Neuron (in vitro differentiated cells): Measurements from ENCODE around the gene LAMTOR1.
"Not testable (repeated sequence)": the region's sequence is repeated elsewhere in the genome, so short reads cannot be mapped to it uniquely, and the experiment has no call there.

Source experiments
- H2AFZ ChIP-seq: one replicate; pipeline ENCODE4 v1.6.1; 2013; ENCODE audit warnings: low read depth, mild to moderate bottlenecking, inconsistent platforms, low read length, moderate library complexity
- H3K27me3 ChIP-seq: one replicate; pipeline ENCODE4 v1.6.1; 2013; ENCODE audit warnings: low read length; ENCODE audit not compliant: insufficient read depth
- H3K36me3 ChIP-seq: one replicate; pipeline ENCODE4 v1.6.1; 2013; ENCODE audit warnings: low read length; ENCODE audit not compliant: insufficient read depth
- H3K4me1 ChIP-seq: one replicate; pipeline ENCODE4 v1.6.1; 2013; ENCODE audit warnings: low read length; ENCODE audit not compliant: insufficient read depth
- H3K4me3 ChIP-seq: 2 replicates; pipeline ENCODE4 v1.5.1; 2013; ENCODE audit warnings: mild to moderate bottlenecking, low read length, moderate library complexity
- H3K9me3 ChIP-seq: one replicate; pipeline ENCODE4 v1.6.1; 2013; ENCODE audit warnings: low read length

LAMTOR1 gene

DNA sequence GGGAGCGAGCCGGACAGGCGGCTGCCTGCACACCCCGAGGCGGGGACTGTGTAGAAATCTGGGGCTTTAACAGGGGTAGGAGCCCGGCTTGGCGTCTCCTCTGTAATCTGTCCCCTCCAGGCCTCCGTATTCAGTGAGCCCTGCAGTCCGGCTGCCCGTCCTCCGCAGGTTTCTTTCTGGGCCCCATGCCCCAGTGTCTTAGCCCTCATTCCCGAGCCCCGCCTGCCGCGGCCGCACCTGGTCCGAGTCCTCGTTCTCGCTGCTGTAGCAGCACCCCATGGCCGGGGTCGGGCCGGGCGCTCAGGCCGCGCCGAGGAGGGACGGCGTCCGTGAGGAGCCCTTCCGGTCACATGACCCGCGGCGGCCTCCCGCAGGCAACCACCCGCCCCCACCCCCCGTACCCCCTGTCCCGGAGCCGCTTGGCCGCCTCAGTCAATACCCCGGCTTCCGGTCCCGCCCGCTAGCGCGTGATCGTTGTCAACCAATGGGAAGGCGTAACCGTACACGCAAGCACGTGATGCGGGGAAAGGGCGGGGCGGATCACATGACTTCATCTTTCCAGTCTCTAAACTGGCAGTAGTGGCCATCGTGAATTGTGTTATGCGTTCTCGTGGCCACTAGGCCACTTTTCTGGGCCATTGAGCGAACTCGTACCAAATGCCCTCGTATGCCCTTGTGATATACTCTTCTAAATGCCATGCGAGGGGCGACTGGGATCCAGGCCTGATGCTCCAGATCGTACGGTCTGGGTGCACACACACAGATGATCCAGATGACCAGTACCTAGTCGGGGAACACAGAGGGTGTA is at the start of gene LAMTOR1:
LAMTOR1 (minus strand) TSS at position 352 of the 808 bp plus-strand sequence; CDS start at position 279, 73 bp downstream.
- peak within 1 kb of the TSS; percentile 89 for H3K4me3 ChIP-seq
- peaks cover 25% of the 10 kb centered on the region for H3K36me3 ChIP-seq
- H2AFZ ChIP-seq, result no peak within 1 kb of the TSS
- no peaks in the 10 kb centered on the region for H3K27me3 ChIP-seq
- H3K9me3 ChIP-seq, result no peaks in the 10 kb centered on the region
- peaks cover 19% of the 10 kb centered on the region for H3K4me1 ChIP-seq

DNA sequence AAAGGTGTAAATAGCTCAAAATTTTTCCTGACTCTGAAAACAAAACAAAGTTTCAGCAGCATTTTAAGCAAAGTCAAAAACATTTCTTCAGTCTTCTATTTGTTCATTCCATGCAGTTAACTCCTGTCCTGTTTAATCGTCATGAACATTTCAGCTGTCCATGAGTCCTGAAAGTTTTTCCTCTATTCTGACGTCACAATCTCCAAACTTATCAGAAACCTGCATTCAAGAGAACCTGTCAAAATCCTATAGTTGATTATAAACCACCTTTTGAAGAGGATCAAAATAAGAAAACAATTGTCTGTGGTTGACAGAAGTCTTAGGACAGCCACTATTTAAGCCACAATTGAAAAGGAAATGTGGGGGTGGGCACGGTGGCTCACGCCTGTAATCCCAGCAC is 47.8 kb upstream of the LAMTOR1 start:
- no peaks in the 10 kb centered on the region for H3K4me1 ChIP-seq

DNA sequence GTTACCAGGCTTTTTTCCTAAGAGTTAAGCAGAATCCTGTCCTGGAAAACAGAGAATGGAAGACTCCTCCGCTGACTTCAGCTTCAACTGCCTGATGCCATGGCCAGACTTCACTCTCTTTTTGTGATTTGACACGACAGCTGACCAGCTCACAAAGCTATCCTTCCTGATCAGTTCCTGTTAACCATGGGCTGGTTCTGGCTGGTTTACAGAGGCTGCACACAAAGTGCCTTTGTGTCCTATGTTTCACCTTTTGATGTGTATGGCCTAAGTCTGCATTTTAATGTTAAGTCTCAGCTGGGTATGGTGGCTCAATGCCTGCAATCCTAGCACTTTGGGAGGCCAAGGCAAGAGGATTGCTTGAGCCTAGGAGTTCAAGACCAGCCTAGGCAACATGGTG is 43.5 kb upstream of the LAMTOR1 start:
- H3K27me3 ChIP-seq, result no peaks in the 10 kb centered on the region
- no peaks in the 10 kb centered on the region for H3K9me3 ChIP-seq
- H3K4me1 ChIP-seq, result no peaks in the 10 kb centered on the region
- H3K4me3 ChIP-seq, result no peak overlapping the region
- H2AFZ ChIP-seq, result no peak overlapping the region
- no peaks in the 10 kb centered on the region for H3K36me3 ChIP-seq

More for the DNA sequence above, 47.8 kb upstream of the LAMTOR1 start:
- H3K36me3 ChIP-seq, result no peaks in the 10 kb centered on the region
- H3K9me3 ChIP-seq, result no peaks in the 10 kb centered on the region
- H2AFZ ChIP-seq, result no peak overlapping the region
- no peak overlapping the region for H3K4me3 ChIP-seq
- H3K27me3 ChIP-seq, result peaks cover 2% of the 10 kb centered on the region

DNA sequence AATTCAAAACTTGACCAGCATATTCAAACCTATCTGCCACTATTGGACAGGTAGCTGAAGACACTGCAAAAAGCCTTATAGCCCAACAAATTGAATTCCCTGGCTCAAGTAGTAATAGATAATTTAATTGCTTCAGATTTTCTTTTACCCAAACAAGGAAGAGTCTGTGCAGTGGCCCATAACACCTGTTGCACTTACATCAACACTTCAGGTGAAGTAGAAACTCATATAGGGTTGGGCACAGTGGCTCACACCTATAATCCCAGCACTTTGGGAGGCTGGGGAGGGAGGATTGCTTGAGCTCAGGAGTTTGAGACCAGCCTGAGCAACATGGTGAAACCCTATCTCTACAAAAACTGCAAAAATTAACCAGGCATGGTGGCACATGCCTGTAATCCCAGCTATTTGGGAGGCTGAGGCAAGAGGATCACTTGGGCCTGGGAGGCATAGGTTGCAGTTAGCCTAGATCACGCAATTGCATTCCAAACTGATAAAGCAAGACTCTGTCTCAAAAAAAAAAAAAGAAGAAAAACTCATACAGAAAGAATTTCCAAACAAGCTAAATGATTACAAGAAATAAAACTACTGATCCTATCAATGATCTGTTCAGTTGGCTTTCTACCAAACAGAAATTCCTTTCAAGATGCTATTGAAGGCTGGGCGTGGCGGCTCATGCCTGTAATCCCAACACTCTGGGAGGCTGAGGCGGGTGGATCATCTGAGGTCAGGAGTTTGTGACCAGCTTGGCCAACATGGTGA is 41.9 kb upstream of the LAMTOR1 start:
- Histone ChIP-seq H3K9me3 (no peaks in the 10 kb centered on the region), H3K4me1 (no peaks in the 10 kb centered on the region), H3K4me3 (no peak overlapping the region), H3K36me3 (no peaks in the 10 kb centered on the region), H2AFZ (no peak overlapping the region), H3K27me3 (no peaks in the 10 kb centered on the region)

DNA sequence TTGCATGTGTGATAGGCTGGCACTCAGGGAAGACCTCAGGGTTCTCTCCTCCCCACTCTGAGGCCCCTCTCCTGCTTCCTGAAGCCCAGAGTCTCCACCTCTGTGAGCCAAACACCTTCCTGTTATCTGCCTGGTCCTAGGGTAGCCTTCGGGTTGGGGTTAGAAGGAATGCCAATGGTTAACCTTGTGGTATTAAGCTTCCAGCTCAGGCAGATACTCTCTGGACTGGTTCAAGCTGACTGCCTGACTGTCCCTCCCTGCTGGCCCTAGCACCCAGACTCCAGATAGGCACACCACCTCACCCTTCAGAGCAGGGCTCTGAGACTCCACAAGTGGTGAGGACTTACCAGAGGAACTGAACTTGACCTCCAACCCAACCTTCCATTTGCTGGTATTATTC is 39.4 kb upstream of the LAMTOR1 start:
- not testable (repeated sequence) for H3K9me3 ChIP-seq, H3K27me3 ChIP-seq, H3K36me3 ChIP-seq, H2AFZ ChIP-seq, H3K4me3 ChIP-seq, H3K4me1 ChIP-seq

DNA sequence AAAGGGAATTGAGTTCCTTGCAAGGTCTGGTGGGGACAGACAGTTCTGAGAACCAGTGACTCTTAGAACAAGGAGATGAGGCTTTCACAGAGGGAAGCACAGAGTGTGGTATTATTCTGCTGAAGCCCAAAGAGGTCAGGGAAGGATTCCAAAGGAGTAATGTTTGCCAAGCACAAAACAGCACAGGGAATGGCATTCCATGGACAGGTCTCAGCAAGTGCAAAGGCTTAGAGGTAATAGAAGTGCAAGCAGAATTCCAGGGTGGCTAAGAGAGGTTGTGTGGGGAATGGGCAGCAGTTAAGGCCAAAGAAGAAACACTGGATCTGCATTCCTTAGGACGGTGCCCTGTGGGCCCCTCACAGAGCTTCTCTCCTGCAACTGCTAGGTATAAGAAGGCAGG is 39.0 kb upstream of the LAMTOR1 start:
- not testable (repeated sequence) for H3K9me3 ChIP-seq, H3K27me3 ChIP-seq, H3K4me1 ChIP-seq, H2AFZ ChIP-seq, H3K4me3 ChIP-seq, H3K36me3 ChIP-seq

DNA sequence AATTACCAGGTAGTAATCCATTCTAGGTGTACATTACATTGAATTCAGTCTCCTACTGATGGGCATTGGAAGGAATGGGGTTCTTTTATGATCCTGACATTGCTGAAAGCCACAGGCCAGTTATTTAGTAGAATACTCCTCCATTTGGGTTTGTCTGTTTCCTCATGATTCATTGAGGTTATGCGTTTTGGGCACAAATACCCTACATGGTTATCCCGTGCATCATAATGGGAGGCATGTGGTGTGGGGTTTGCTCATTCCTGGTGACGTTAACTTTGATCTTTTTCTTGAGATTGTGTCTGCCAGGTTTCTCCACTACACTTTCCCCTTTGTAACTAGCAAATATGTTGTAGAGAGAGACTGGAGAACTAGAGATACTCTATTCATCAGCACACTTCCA is 38.0 kb upstream of the LAMTOR1 start:
- Histone ChIP-seq H3K36me3 (no peaks in the 10 kb centered on the region), H2AFZ (no peak overlapping the region), H3K27me3 (no peaks in the 10 kb centered on the region), H3K4me1 (no peaks in the 10 kb centered on the region), H3K4me3 (no peak overlapping the region), H3K9me3 (no peaks in the 10 kb centered on the region)

DNA sequence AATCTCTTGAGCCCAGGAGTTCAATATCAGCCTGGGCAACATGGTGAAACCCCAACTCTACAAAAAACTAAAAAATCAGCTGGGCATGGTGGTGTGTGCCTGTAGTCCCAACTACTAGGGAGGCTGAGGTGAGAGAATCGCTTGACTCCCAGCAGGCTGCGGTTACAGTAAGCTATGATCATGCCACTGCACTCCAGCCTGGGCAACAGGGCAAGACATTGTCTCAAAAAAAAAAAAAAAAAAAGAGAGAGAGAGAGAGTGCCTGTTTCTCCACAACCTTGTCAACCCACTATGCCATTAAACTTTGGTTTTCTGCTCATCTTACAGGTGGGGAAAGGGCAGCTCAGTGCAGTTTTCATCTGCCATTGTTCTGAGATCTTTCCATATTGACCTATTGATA is 37.6 kb upstream of the LAMTOR1 start:
- Histone ChIP-seq H2AFZ (no peak overlapping the region), H3K9me3 (no peaks in the 10 kb centered on the region), H3K36me3 (no peaks in the 10 kb centered on the region), H3K4me3 (no peak overlapping the region), H3K27me3 (no peaks in the 10 kb centered on the region), H3K4me1 (no peaks in the 10 kb centered on the region)

DNA sequence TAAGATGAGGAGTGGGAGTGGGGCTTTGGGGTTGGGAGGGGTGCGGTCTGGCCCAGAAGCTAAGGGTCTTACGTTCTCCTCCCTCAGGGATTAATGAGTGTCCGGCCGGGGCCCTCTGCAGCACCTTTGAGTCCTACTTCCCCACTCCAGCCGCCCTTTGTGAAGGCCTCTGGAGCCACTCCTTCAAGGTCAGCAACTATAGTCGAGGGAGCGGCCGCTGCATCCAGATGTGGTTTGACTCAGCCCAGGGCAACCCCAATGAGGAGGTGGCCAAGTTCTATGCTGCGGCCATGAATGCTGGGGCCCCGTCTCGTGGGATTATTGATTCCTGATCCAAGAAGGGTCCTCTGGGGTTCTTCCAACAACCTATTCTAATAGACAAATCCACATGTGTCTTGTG is 36.4 kb upstream of the LAMTOR1 start:
- H3K4me1 ChIP-seq, result no peaks in the 10 kb centered on the region
- no peaks in the 10 kb centered on the region for H3K9me3 ChIP-seq
- H3K27me3 ChIP-seq, result no peaks in the 10 kb centered on the region
- H3K4me3 ChIP-seq, result no peak overlapping the region
- H3K36me3 ChIP-seq, result no peaks in the 10 kb centered on the region
- no peak overlapping the region for H2AFZ ChIP-seq

DNA sequence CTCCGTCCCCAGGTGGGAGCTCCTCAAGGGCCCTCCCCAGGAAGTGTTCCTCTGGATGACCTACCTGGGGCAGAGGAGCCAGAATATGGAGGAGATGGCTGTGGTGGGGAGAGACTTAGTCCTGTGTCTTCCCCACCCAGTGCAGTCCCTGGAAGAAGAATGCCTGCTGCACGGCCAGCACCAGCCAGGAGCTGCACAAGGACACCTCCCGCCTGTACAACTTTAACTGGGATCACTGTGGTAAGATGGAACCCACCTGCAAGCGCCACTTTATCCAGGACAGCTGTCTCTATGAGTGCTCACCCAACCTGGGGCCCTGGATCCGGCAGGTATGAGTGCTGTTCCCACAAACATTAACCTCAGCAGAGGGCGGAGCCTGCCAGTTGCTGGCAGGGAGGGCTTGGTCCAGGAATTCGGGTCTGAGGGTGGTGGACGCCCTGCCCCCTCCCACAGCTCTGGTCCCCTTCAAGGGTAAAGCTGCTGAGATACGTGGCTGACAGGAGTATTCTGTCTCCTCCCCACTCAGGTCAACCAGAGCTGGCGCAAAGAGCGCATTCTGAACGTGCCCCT is 35.8 kb upstream of the LAMTOR1 start:
- no peaks in the 10 kb centered on the region for H3K9me3 ChIP-seq
- H3K4me3 ChIP-seq, result no peak overlapping the region
- no peaks in the 10 kb centered on the region for H3K36me3 ChIP-seq
- H3K27me3 ChIP-seq, result no peaks in the 10 kb centered on the region
- no peak overlapping the region for H2AFZ ChIP-seq
- no peaks in the 10 kb centered on the region for H3K4me1 ChIP-seq

DNA sequence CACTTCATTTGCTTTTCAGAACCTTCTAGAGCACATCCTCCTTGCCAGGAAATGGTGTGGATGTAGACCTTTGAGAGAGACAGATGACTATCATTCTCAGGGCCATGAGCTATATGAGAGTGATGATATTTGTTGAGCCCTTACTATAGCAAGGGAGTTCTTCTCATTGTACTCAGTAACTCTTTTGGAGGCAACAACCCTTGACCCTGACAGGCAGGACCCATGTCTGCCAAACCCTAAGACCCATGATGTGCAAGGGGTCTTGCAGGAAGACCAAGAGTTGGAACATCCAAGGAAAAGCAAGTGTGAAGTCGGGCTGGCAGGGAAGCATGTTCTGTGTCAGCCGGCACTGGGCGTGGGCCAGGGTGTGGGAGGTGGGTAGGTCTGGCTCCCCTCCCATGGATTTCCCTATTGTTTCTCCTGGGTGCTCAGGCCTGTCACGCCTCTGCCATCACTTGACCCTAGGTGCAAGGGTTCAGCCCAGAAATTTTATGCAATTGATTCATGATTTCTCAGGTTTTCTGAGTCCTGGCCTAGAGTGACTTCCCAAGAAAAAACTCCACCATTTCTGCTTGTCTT is 33.7 kb upstream of the LAMTOR1 start:
- Histone ChIP-seq H3K9me3 (no peaks in the 10 kb centered on the region), H3K27me3 (no peaks in the 10 kb centered on the region), H3K4me3 (no peak overlapping the region), H3K4me1 (no peaks in the 10 kb centered on the region), H2AFZ (no peak overlapping the region), H3K36me3 (no peaks in the 10 kb centered on the region)

DNA sequence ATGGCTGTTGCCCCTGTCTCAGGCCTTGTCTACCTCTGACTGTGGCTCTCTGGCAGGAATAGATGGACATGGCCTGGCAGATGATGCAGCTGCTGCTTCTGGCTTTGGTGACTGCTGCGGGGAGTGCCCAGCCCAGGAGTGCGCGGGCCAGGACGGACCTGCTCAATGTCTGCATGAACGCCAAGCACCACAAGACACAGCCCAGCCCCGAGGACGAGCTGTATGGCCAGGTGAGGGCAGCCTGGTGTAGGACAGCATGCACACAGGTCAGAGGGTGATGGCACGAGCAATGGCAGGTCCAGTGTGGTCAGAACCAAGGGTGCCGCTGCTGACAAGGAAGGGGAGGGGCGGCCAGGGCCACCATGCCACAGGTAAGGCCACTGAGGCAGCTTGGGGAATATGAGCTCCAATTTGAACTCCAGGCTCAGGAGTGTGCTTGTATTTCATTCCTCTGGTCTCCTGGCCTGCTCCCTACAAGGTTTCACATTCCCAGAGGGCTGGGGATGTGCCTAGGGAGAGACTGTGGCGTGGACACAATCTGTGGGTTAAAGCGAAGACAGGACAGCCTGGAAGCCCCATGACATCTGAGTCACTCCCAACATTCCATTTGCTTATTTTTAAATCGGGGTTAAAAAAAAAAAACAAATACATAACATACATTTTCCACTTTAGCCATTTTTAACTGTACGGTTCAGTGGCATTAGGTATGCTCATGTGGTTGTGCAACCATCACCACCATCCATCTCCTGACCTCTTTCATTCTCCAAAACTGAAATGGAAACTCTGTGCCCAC is 33.0 kb upstream of the LAMTOR1 start:
- Histone ChIP-seq H2AFZ (no peak overlapping the region), H3K4me1 (no peaks in the 10 kb centered on the region), H3K9me3 (no peaks in the 10 kb centered on the region), H3K36me3 (no peaks in the 10 kb centered on the region), H3K27me3 (no peaks in the 10 kb centered on the region), H3K4me3 (no peak overlapping the region)
